ENCODE measurements around the gene GAB3.

- TF ChIP-seq CTCF (IDR thresholded peaks at IDR 0.05; ENCODE audit: insufficient read depth, low read depth, low read length) (no peak), EZH2 (IDR thresholded peaks at IDR 0.05; ENCODE audit: insufficient read depth, low read length) (no peak)
Measured at GRCh38 chrX:154724993-154725756, 25.7 kb downstream of the GAB3 start.

Data from astrocyte (in vitro differentiated cells and primary cell).